GM18526 (cell line): ENCODE results near the gene TPRN.
A peak's percentile ranks its signal among the peaks of the same experiment; 100 is the strongest.

Source experiments
- POLR2A ChIP-seq: IDR thresholded peaks from 3 replicates; pipeline ENCODE4 v1.6.1; 2011; ENCODE audit not compliant: insufficient read length; ENCODE audit errors: extremely low read depth

Gene TPRN

GRCh38 chr9:137168904-137169856 lies 31.4 kb downstream of the TPRN start:
- TF ChIP-seq POLR2A, result peak; percentile 36

DNA sequence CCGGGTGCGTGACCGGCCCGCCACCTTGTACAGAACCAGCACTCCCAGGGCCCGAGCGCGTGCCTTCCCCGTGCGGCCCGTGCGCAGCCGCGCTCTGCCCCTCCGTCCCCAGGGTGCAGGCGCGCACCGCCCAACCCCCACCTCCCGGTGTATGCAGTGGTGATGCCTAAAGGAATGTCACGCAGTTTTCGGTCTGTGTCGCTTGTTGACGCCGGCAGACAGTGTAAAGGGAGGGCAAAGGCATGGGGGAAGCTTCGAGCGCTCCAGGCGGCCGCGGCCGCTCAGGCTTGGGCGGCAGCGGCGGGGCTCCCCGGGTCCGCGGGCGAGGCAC lies 32.0 kb downstream of the TPRN start:
- no peak for TF ChIP-seq POLR2A

DNA sequence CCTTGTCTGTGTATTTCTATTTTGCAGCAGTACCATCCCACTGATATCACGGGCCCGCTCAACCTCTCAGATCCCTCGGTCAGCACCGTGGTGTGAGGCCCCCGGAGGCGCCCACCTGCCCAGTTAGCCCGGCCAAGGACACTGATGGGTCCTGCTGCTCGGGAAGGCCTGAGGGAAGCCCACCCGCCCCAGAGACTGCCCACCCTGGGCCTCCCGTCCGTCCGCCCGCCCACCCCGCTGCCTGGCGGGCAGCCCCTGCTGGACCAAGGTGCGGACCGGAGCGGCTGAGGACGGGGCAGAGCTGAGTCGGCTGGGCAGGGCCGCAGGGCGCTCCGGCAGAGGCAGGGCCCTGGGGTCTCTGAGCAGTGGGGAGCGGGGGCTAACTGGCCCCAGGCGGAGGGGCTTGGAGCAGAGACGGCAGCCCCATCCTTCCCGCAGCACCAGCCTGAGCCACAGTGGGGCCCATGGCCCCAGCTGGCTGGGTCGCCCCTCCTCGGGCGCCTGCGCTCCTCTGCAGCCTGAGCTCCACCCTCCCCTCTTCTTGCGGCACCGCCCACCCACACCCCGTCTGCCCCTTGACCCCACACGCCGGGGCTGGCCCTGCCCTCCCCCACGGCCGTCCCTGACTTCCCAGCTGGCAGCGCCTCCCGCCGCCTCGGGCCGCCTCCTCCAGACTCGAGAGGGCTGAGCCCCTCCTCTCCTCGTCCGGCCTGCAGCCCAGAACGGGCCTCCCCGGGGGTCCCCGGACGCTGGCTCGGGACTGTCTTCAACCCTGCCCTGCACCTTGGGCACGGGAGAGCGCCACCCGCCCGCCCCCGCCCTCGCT lies 32.6 kb downstream of the TPRN start:
- no peak for TF ChIP-seq POLR2A

DNA sequence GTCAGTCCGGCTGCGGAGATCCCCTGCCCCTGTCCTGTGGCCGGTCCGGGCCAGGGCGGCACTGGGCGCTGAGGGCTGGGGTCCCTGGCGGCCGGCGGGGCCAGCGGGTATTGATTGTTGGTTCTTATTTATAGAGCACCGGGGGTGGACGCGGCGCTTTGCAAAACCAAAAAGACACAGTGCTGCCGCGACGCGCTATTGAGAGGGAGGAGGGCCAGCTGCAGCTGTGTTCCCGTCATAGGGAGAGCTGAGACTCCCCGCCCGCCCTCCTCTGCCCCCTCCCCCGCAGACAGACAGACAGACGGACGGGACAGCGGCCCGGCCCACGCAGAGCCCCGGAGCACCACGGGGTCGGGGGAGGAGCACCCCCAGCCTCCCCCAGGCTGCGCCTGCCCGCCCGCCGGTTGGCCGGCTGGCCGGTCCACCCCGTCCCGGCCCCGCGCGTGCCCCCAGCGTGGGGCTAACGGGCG lies 33.2 kb downstream of the TPRN start:
- TF ChIP-seq POLR2A, result no peak

DNA sequence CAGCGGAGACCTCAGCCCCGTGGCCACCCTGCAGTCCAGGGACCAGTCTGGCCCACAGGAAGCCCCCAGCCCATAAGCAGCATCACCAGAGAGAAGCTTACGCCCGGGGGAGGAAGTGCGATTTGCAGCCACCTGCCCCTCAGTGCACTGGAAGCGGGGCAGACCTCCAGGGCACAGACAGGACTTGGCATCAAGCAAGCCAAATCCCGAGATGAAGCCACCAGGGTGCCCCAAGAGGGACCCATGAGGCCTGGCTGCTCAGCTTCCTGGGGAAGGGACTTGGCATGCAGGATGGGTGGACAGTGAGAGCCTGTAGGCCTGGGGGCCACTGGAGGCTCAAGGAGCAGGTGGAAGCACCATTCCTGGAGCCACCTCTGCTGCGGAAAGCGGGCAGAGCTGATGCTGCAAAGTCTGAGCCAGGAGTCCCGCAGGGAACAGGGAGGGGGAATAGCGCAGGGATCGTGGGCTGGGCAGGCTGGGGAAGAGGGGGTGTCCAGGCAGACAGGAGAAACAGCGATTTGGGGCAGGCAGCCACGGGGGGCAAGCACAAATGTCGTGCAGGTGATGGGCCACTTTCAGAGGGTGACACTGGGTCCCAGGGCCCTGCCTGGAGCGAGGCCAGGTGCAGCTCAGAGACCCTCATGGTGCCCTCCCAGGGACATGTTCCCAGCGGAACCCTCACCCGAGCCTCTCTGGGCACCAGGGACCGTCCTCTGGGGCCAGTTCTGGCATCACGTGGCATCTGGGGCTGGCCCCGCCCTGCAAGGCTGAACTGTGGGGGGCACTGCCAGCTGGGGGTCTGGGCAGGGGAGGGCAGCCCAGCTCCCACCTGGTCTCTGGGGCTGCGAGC lies 33.9 kb downstream of the TPRN start:
- no peak for TF ChIP-seq POLR2A

- no peak for TF ChIP-seq POLR2A
Measured at GRCh38 chr9:137165250-137165836, 35.2 kb downstream of the TPRN start.

- TF ChIP-seq POLR2A, result no peak
Measured at GRCh38 chr9:137164370-137165249, 35.9 kb downstream of the TPRN start.

GRCh38 chr9:137163805-137164204 lies 36.7 kb downstream of the TPRN start:
- no peak for TF ChIP-seq POLR2A

- no peak for TF ChIP-seq POLR2A
Measured at GRCh38 chr9:137163365-137163715, 37.2 kb downstream of the TPRN start.

DNA sequence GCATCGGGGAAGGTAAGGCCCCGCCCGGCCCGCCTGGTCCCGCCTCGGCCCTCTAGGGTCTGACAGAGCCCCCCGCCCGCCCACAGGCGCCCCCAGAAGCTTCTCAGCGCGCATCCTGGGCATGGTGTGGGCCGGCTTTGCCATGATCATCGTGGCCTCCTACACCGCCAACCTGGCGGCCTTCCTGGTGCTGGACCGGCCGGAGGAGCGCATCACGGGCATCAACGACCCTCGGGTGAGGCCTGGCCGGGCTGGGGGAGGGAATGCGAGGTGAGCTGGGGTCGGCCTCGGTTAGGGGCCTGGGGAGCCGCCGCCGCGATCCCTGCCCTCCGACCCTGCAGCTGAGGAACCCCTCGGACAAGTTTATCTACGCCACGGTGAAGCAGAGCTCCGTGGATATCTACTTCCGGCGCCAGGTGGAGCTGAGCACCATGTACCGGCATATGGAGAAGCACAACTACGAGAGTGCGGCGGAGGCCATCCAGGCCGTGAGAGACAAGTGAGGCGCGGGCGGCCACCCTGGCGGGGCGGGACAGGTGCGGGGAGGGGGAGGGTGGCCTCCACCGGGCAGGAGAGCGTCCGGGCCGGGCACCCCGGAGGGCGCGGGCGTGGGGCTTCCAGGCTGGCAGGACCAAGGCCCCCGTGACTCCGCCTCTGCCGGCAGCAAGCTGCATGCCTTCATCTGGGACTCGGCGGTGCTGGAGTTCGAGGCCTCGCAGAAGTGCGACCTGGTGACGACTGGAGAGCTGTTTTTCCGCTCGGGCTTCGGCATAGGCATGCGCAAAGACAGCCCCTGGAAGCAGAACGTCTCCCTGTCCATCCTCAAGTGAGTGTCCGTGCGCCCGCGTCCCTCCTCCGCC lies 37.8 kb downstream of the TPRN start:
- TF ChIP-seq POLR2A, result no peak

- no peak for TF ChIP-seq POLR2A
Measured at GRCh38 chr9:137161558-137162486, 38.7 kb downstream of the TPRN start.
